AG09319 (cell line): ENCODE results near the gene GCDH.

ENCODE experiments used
- DNase-seq: peaks from one replicate; pipeline ENCODE4 v3.0.0-alpha.2; 2010; ENCODE audit warnings: low read depth; ENCODE audit errors: extremely low read depth
- TF ChIP-seq, protein P1 (sequence below): IDR thresholded peaks from 2 replicates; pipeline ENCODE4 v1.5.1; 2011; ENCODE audit warnings: low read depth, mild to moderate bottlenecking, inconsistent platforms, low read length, moderate library complexity

The GCDH gene

DNA sequence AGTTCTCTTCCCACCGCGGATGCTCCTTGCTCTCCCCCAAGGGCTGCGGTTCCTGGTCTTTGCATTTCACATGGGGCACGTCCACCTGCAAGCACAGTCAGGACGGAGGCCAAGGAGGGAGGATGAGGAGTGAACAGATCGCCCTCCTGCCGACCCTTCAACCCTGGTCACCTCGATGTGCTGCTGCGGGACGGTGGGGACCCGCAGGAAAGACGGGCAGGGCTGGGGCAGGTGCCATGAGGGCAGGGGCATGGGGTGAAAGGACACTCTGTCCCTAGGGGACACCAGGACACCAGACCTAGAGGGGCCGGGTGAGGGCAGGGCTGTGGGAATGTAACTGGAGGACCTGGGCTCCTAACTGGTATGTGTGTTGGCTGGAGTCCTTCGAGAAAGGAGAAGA lies 27.3 kb downstream of the GCDH start:
- TF ChIP-seq, protein P1, sequence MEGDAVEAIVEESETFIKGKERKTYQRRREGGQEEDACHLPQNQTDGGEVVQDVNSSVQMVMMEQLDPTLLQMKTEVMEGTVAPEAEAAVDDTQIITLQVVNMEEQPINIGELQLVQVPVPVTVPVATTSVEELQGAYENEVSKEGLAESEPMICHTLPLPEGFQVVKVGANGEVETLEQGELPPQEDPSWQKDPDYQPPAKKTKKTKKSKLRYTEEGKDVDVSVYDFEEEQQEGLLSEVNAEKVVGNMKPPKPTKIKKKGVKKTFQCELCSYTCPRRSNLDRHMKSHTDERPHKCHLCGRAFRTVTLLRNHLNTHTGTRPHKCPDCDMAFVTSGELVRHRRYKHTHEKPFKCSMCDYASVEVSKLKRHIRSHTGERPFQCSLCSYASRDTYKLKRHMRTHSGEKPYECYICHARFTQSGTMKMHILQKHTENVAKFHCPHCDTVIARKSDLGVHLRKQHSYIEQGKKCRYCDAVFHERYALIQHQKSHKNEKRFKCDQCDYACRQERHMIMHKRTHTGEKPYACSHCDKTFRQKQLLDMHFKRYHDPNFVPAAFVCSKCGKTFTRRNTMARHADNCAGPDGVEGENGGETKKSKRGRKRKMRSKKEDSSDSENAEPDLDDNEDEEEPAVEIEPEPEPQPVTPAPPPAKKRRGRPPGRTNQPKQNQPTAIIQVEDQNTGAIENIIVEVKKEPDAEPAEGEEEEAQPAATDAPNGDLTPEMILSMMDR: no peak
- DNase-seq: no peak

DNA sequence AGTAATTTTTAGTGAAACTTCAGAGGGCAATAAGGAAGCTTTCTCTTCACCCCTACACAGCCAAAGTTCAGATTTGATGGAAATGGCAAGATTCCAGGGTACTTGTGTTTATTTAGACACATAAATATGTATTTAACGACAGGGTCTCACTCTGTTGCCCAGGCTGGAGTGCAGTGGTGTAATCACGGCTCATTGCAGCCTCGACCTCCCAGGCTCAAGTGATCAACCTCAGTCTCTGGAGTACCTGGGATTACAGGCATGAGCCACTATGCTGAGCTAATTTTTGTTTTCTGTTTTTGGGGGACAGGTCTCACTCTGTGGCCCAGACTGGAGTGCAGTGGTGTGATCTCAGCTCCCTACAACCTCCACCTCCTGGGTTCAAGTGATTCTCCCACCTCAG lies 30.1 kb downstream of the GCDH start:
- TF ChIP-seq, protein P1: no peak

DNA sequence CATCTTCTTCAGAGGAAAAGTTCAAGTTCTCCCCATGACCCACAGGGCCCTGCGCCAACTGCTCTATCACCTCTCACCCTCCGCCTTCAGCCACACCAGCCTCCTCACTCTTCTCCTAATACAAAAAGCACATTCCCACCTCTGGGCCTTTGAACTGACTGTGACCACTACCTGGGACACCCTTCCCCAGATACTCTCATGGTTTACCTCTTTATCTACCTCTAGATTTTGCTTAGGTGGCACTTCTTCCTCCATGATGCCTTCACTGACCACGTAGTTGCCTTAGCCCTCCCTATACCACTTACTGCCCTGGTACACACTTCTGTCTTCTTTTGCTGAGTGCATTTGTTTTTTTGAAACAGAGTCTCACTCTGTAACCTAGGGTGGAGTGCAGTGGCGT lies 32.0 kb downstream of the GCDH start:
- TF ChIP-seq, protein P1: no peak
- no peak for DNase-seq

More for the DNA sequence above, 30.1 kb downstream of the GCDH start:
- no peak for DNase-seq

DNA sequence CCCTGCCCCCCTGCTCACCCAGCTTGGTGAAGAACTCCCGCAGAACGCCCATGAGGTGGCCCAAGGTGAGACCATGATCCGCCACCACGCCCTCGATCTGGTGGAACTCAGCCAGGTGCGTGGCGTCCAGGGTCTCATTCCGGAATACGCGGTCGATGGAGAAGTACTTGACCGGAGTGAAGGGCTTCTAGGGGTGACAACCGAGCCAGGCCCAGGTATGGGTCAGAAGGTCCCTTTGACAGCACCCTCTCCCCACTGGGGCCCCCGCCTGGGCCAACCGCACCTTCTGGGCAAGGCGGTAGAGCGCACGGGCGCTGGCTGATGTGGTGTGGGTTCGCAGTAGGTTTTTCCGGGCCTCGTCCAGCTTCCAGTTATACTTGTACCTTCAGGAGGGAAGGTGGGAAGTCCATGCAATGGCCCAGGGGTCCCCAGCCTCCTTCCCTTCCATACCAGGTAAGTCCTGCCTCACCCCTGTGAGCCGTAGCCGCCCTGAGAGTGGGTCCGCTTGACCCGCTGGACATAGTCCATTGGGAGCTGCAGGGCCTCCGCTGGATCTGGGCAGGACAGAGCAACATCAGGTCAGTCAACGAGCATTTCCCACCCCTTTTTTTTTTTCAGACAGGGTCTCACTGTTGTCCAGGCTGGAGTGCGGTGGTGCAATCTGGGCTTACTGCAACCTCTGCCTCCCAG lies 33.8 kb downstream of the GCDH start:
- DNase-seq: no peak
- TF ChIP-seq, protein P1: no peak

DNA sequence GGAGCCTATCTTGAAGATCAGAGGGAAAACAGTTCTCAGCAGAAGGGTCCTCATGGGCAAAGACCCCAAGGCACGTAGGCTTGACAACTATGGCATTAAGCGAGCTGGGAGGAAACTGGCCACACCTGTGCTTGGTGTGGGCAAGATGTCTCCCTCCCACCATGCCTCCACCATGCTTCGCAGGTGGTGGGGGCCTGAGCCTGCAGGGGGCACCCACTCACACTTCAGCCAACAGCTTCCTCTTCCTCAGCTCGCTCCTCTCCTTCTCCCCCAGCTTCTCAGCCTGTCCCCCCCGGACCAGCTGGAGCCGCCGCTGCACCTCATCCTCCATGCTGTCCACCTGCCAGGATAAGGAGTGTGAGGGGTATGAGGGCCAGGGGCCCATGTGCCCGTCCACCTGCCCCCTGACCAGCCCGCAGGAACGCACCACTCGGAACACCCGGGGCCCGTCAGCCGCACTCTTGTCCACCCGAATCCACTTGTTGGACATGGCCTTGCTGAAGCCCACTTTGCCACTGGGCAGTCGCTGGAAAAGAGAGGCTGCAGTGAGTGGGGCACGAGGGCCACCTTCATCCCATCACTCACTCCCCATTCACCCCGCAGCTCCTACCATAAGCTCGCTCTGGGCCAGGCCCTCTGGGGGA lies 39.2 kb downstream of the GCDH start:
- no peak for DNase-seq
- TF ChIP-seq, protein P1: no peak

DNA sequence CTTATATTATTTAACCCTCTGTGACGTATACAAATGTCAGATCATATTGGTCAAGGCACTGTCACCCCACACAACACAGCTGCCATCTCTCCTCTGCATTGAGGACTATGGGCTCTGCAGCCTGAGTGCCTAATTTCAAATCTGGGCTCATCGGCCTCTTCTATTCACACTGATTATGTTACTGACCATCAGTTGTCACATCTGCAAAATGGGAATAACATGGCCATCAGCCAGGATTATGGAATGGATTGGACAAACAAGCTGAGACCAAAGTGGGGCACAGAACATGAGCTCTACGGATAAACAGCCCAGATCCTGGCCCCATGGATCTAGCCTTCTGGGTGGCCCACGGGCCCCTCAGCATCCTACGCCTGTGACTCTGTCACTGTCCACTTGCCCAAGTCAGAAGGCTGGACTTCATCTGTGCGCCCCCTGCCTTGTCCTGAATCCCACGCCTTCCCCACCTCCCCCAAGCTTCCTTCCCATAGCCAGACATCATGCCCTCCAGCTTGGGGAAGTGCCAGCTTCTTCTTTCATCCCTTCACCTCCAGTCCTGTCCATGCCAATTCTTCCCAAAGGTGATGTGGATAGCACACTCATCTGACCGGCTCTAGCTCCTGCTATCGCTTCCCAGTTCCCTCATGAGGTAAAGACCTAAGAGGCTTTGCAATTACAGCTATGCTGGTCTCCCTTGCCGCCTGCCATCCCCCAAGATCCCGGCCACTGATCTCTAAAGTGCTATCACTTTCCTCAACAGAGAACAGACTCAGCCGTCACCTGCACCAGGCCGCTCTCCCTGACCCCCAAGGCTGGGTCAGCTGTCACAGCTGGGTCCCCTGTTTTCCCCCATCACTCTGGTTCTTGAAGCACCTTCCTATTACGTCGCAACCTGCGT lies 41.7 kb downstream of the GCDH start:
- no peak for DNase-seq
- TF ChIP-seq, protein P1: no peak
